ENCODE measurements around the gene RTL10. TPM values are rescaled to one million over a fixed set of nuclear protein-coding genes. Genes with fewer than 3 reads are reported as not detected.

RTL10 gene
- polyA plus RNA-seq, 2 of the 4 experiments (the other 2 are of a cell fraction) = 4.4 to 5.1 TPM

DNA sequence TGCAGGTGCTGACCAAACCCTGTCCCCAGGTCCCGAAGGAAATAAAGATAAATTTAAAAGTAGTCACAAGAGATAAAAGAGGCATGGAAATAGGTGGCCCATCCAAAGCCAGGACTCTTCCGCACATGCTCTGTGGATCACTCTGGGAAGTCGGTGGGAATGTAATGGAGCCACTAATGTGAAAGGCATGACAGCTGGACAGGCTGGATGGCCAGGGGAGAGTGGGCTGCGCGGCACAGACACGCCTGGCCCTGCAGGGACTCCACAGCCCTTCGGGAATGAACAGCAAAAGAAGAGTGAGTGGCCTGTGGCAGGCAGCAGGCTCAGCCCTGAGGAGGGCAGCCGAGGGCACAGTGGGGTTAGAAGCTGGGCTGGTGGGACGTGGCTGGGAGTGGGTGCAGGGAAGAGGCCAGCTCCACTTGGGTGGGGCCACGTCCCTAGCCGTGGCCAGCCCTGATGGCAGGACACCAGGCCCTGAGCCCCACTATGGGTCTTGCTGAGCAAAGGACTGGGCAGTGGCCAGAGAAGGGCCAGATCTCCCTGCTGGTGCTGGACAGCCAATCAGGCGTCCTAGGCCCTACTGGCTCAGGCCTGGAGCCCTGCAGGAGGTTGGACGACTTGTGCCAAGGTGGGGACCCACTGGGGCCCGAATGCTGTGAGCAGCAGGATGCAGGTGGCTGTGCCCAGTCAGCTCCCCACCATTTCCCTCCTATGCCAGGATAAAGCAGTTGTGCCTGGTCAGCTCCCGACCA lies 31.3 kb upstream of the RTL10 start:
- ATAC-seq = no peak
- H3K4me1 ChIP-seq = peaks cover 22% of the 10 kb centered on the region
- 88% methylated on average over 9 of the region's 15 CpGs for WGBS (ENCODE audit: missing lambda C conversion rate)
- H3K4me3 ChIP-seq = no peak overlapping the region
- no peak for DNase-seq (ENCODE audit: low read depth in 1 of 2, low spot score in 1 of 2)
- ChIA-PET POLR2A (no interaction called here), CTCF (interaction anchor here (0.7 to 4.2 kb wide), 4 partner anchors 24 to 155 kb away, joined by 3 to 25 read pairs (median 3); no protein-coding TSS in a partner anchor)
- H3K27ac ChIP-seq = no peak overlapping the region; a peak in 1 of 6 replicates
- FAIRE-seq = no peak
- H3K4me2 ChIP-seq = no peak overlapping the region
- no peaks in the 10 kb centered on the region for H3K9me3 ChIP-seq
- no peak for TF ChIP-seq HOXA7 (CRISPR knock-in tag; IDR thresholded peaks at IDR 0.05)
- TF ChIP-seq JUNB (IDR thresholded peaks at IDR 0.05) = no peak
- TF ChIP-seq NPAS2 (CRISPR knock-in tag; IDR thresholded peaks at IDR 0.05; ENCODE audit: borderline replicate concordance) = no peak
- no peak for TF ChIP-seq SREBF2 (IDR thresholded peaks at IDR 0.05)
- TF ChIP-seq, protein P1, sequence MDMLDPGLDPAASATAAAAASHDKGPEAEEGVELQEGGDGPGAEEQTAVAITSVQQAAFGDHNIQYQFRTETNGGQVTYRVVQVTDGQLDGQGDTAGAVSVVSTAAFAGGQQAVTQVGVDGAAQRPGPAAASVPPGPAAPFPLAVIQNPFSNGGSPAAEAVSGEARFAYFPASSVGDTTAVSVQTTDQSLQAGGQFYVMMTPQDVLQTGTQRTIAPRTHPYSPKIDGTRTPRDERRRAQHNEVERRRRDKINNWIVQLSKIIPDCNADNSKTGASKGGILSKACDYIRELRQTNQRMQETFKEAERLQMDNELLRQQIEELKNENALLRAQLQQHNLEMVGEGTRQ (IDR thresholded peaks at IDR 0.05) = no peak
- TF ChIP-seq HOXB13 (CRISPR knock-in tag; IDR thresholded peaks at IDR 0.05; ENCODE audit: low read depth) = no peak
- TF ChIP-seq ESRRA (IDR thresholded peaks at IDR 0.05; ENCODE audit: borderline replicate concordance, low read length) = no peak
- no peak for TF ChIP-seq FOSB (CRISPR knock-in tag; IDR thresholded peaks at IDR 0.05)
- TF ChIP-seq RARB (CRISPR knock-in tag; IDR thresholded peaks at IDR 0.05) = no peak
- TF ChIP-seq CHD2 (IDR thresholded peaks at IDR 0.05; ENCODE audit: low read length, partially characterized antibody) = no peak
- no peak for TF ChIP-seq TFCP2L1 (CRISPR knock-in tag; IDR thresholded peaks at IDR 0.05)
- no peak for TF ChIP-seq BHLHE40 (IDR thresholded peaks at IDR 0.05; ENCODE audit: low read depth, low read length)
- TF ChIP-seq FOSL2 (IDR thresholded peaks at IDR 0.05) = no peak
- TF ChIP-seq FOSL2 (CRISPR knock-in tag; IDR thresholded peaks at IDR 0.05) = no peak
- no peak for TF ChIP-seq EHF (CRISPR knock-in tag; IDR thresholded peaks at IDR 0.05)

DNA sequence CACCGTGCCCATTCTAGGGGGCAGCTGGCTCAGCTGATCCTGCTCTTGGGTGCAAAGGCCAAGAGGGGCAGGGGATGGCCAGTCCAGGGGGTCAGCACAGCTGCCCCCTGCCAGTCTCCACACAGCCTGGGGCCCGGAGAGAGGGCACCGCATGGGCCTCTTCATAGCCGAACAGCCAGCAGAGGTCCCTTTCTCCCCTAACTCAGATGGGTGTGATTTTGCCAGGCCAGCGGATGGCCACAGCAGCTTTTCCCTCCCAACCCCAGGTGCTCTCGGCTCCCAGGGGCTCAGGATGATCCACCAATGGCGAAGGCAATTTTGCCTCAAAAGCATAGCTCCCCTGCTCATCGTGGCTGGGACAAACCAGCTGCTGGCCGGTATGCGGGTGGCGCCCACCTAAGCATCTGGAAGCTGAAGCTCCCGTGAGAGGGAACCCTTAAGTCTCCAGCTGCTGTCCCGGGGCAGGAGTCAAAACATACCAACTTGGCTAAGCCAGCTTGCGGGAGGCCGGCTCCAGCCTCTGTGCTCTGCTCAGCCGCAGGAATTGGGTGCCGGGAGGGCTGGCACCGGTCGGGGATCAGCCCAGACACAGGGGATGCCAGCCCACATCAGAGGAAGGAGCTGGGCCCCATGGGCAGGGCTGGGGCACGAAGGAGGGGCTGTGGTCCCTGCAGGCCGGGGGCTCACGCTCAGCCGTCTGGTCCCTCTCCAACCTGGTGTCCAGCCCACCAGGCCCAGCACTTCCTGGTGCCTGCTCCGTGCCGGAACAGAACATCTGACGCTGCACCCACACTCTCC lies 30.5 kb upstream of the RTL10 start:
- DNase-seq (ENCODE audit: low read depth in 1 of 2, low spot score in 1 of 2) = no peak
- Histone ChIP-seq H3K4me2 (no peak overlapping the region), H3K4me3 (no peak overlapping the region), H3K27ac (peak overlapping the region in 1 of 2 experiments; percentile 65; a peak in 2 of 6 replicates), H3K4me1 (peaks cover 28% of the 10 kb centered on the region), H3K9me3 (no peaks in the 10 kb centered on the region)
- no peak for ATAC-seq
- TF ChIP-seq, protein P2, sequence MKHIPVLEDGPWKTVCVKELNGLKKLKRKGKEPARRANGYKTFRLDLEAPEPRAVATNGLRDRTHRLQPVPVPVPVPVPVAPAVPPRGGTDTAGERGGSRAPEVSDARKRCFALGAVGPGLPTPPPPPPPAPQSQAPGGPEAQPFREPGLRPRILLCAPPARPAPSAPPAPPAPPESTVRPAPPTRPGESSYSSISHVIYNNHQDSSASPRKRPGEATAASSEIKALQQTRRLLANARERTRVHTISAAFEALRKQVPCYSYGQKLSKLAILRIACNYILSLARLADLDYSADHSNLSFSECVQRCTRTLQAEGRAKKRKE (CRISPR knock-in tag; IDR thresholded peaks at IDR 0.05; ENCODE audit: low read depth) = no peak
- no peak for TF ChIP-seq RNF2 (IDR thresholded peaks at IDR 0.05; ENCODE audit: borderline replicate concordance, low read depth)
- no peak for TF ChIP-seq FOSL2 (IDR thresholded peaks at IDR 0.05)
- no peak for TF ChIP-seq FOSL2 (CRISPR knock-in tag; IDR thresholded peaks at IDR 0.05)
- no peak for TF ChIP-seq CBX2 (IDR thresholded peaks at IDR 0.05; ENCODE audit: borderline replicate concordance, low read depth)
- no peak for TF ChIP-seq ZC3H11A (IDR thresholded peaks at IDR 0.05)
- TF ChIP-seq, protein P3, sequence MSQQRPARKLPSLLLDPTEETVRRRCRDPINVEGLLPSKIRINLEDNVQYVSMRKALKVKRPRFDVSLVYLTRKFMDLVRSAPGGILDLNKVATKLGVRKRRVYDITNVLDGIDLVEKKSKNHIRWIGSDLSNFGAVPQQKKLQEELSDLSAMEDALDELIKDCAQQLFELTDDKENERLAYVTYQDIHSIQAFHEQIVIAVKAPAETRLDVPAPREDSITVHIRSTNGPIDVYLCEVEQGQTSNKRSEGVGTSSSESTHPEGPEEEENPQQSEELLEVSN (IDR thresholded peaks at IDR 0.05; ENCODE audit: borderline replicate concordance, low read depth) = no peak
- no peak for TF ChIP-seq CHD2 (IDR thresholded peaks at IDR 0.05; ENCODE audit: low read length, partially characterized antibody)
- 88% methylated on average over 10 of the region's 26 CpGs for WGBS (ENCODE audit: missing lambda C conversion rate)
- ChIA-PET CTCF (interaction anchor here (1.1 to 4.2 kb wide), 3 partner anchors 10 to 154 kb away, joined by 3 to 25 read pairs (median 4); no protein-coding TSS in a partner anchor), POLR2A (no interaction called here)
- no peak for FAIRE-seq
